GM06990 (cell line): ENCODE data around the gene DHRS13.

ENCODE experiments used
- DNase-seq: peaks from one replicate; pipeline ENCODE4 v3.0.0-alpha.2; 2011; ENCODE audit not compliant: insufficient read length; ENCODE audit errors: extremely low read depth
- H3K27me3 ChIP-seq: replicated peaks from 2 replicates; pipeline ENCODE4 v1.6.0; 2011; ENCODE audit warnings: low read length; ENCODE audit not compliant: control insufficient read depth, insufficient read depth
- H3K36me3 ChIP-seq: 2 replicates; pipeline ENCODE4 v1.5.1; 2011; ENCODE audit warnings: low read length; ENCODE audit not compliant: control insufficient read depth, insufficient read depth
- H3K4me3 ChIP-seq: replicated peaks from 2 replicates; pipeline ENCODE4 v1.5.1; 2011; ENCODE audit warnings: low read depth, mild to moderate bottlenecking, control low read depth, low read length
- CTCF ChIP-seq: IDR thresholded peaks from 2 replicates; pipeline ENCODE4 v1.5.1; 2011; ENCODE audit warnings: low read length, control low read depth, mild to moderate bottlenecking, inconsistent platforms; ENCODE audit not compliant: insufficient read depth, poor library complexity, severe bottlenecking

DHRS13 gene

GRCh38 chr17:28863953-28864352, 38.9 kb downstream of the DHRS13 start:
- no peak for TF ChIP-seq CTCF
- no peak for DNase-seq
- Histone ChIP-seq H3K27me3 (no peaks in the 10 kb centered on the region), H3K4me3 (no peak overlapping the region), H3K36me3 (peaks cover 6% of the 10 kb centered on the region)

- TF ChIP-seq CTCF = no peak
- DNase-seq = no peak
- Histone ChIP-seq H3K27me3 (no peaks in the 10 kb centered on the region), H3K36me3 (peaks cover 13% of the 10 kb centered on the region), H3K4me3 (no peak overlapping the region)
Observed at GRCh38 chr17:28862561-28862960, 40.3 kb downstream of the DHRS13 start.

DNA sequence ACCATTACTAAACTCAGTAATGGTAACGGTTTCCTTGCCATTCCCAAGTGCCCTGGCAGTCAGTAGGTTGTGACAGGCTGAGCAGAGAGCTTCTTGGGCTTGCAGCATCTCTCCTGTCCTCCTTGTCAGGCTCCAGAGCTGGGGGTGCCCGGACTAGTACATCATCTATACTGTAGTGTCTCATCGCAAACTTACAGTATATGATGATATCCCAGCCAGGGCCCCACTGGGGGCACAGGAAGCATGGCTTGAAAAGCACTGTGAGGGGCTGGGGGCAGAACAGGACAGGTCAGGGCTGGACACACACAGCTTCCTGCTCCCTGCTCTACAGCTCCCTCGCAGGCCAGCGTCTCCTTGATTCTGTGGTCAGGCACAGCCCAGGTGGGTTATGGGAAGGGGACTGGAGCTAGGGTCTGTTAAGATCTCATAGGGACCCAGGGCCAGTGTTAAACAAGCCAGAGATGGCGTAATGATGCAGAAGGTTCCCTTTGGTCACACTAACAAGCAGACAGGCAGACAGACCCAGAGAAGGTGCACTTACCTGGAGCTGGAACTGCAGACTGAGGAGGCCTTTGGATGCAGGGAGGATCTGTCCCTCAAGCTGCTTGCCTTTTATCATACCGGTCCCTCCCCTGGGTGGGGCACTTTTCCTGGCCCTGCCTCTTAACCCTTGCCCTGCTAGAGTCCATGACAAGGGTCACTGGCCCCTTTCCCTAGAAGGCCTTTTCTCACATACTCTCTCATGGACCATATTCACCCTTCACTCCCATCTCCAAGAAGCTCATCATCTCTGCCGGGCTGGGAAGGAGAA, 41.3 kb downstream of the DHRS13 start:
- no peak overlapping the region for H3K4me3 ChIP-seq
- H3K27me3 ChIP-seq = no peaks in the 10 kb centered on the region
- no peak for TF ChIP-seq CTCF
- H3K36me3 ChIP-seq = peaks cover 13% of the 10 kb centered on the region
- no peak for DNase-seq

DNA sequence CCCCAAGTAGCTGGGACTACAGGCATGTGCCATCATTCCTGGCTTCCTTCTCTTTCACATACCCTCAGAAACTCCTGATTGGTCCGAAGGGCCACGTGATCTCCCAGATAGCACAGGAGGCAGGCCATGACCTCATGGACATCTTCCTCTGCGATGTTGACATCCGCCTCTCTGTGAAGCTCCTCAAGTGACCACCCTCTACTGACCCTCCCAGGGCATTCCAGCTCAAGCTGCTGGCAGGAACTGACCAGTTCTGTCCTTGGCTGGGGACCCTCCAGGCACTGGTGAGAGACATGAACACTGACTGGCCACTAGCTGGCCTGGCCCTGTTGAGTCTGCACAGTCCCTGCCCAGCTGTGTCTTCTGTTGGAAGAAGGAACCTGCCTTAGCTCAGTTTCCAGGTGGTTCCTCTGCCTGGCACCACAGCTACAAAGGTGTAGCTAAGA, 42.5 kb downstream of the DHRS13 start:
- Histone ChIP-seq H3K36me3 (peaks cover 13% of the 10 kb centered on the region), H3K4me3 (no peak overlapping the region), H3K27me3 (no peaks in the 10 kb centered on the region)
- TF ChIP-seq CTCF = no peak
- DNase-seq = no peak

- Histone ChIP-seq H3K4me3 (no peak overlapping the region), H3K36me3 (peaks cover 13% of the 10 kb centered on the region), H3K27me3 (no peaks in the 10 kb centered on the region)
- no peak for TF ChIP-seq CTCF
- no peak for DNase-seq
Observed at GRCh38 chr17:28858801-28859355, 44.0 kb downstream of the DHRS13 start.
